ENCODE data around the gene CAMK4. TPM values are rescaled to one million over a fixed set of nuclear protein-coding genes. Genes with fewer than 3 reads are reported as not detected.

CAMK4 gene
- total and polyA plus RNA-seq, 9 of the 15 experiments (the other 6 are each of a cell fraction or from before 2014, with no cell fraction given), result 0.35 TPM; not detected in 8

GRCh38 chr5:111228520-111229220 lies 4.5 kb downstream of the CAMK4 start:
- H2AFZ ChIP-seq (ENCODE audit: low read depth, low read length), result no peak overlapping the region
- FAIRE-seq (no peak), DNase-seq (ENCODE audit: extremely low read depth in 1 of 4, low spot score in 3 of 4) (no peak), ATAC-seq (no peak)
- H3K9me1 ChIP-seq (ENCODE audit: control insufficient read depth, insufficient read depth, low read length), result no peaks in the 10 kb centered on the region
- peaks cover 4 to 16% of the 10 kb centered on the region in 2 experiments; a peak in 4 of 5 replicates for H3K27me3 ChIP-seq (ENCODE audit: control insufficient read depth in 2 of 2, insufficient read depth in 2 of 2, low read length in 2 of 2)
- no peak overlapping the region for H3K4me2 ChIP-seq (ENCODE audit: insufficient read depth, low read length)
- H3K27ac ChIP-seq (ENCODE audit: extremely low read depth, low read depth, low read length), result no peak overlapping the region
- H3K9ac ChIP-seq (ENCODE audit: insufficient read depth in 1 of 2, low read depth in 2 of 2, low read length in 2 of 2), result no peak overlapping the region
- intact Hi-C loops (cut with micrococcal nuclease) (no loop called here), in situ Hi-C loops (cut with MboI) (no loop called here)
- ChIA-PET CTCF (ENCODE audit: low intra/inter-chr PET ratio) (no interaction called here), POLR2A (no interaction called here)
- TF ChIP-seq CHD7 (IDR thresholded peaks at IDR 0.05; ENCODE audit: low read depth, low read length) (no peak), KLF13 (tag; IDR thresholded peaks at IDR 0.05; ENCODE audit: borderline replicate concordance, low read depth) (no peak), HDGF (IDR thresholded peaks at IDR 0.05) (no peak), GATAD2B (IDR thresholded peaks at IDR 0.05; ENCODE audit: borderline replicate concordance) (no peak)
- no peaks in the 10 kb centered on the region for H3K9me3 ChIP-seq (replicated peaks; ENCODE audit: control insufficient read depth, insufficient read depth, low read depth, low read length)
- peaks cover 0 to 13% of the 10 kb centered on the region in 2 experiments; a peak in 3 of 5 replicates for H3K4me1 ChIP-seq (replicated peaks in 1 of 2; ENCODE audit: control insufficient read depth in 2 of 2, insufficient read depth in 2 of 2, low read length in 2 of 2)
- H3K79me2 ChIP-seq (ENCODE audit: control insufficient read depth, insufficient read depth, low read length), result no peaks in the 10 kb centered on the region
- BruUV-seq (replicated peaks), result no TSS peak
- H4K20me1 ChIP-seq (replicated peaks; ENCODE audit: control insufficient read depth, insufficient read depth, low read length), result no peaks in the 10 kb centered on the region; the same call in 1 of the 2 replicates
- WGBS (ENCODE audit: insufficient coverage, low coverage, missing lambda C conversion rate), result 0% methylated on average over 2 of the region's 2 CpGs
- no peak overlapping the region for H3K4me3 ChIP-seq
- H3K36me3 ChIP-seq (ENCODE audit: control insufficient read depth, insufficient read depth, low read length), result no peaks in the 10 kb centered on the region
